CMK (cell line): Measurements from ENCODE around the gene ADA.

Experiments
- DNase-seq: peaks from one replicate; pipeline ENCODE4 v3.0.0-alpha.2; 2010; ENCODE audit warnings: low read depth

The ADA gene

DNA sequence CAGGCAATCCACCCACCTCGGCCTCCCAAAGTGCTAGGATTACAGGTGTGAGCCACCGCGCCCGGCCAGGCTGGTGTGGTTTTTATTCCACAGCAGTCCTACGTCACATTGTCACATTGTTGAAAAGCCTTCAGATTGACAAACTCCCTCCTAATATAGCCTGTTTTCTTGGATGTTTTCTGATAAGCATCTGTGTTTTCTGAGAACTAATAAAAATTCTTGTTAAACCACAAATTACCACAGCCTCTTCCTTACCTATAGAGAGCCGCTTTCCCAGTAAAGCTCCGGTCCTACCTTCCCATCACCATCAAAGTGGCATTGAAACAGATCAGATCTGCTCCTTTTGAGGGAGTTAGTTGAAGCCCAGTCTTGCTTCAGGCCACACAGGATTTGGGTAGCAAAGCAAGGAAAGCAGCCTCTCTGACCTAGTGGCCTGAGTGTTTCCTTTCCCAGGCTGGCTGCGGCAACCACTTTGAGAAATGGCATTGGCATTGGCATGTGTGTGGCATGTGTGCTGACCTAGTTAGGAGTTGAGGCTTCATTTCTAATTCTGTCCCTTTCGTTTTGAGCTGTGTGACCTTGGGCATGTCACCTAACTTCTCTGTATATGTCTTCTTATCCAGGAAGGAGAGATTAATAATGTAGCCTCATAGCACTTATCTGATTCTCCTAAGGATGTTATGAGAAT, 70.8 kb downstream of the ADA start:
- no peak for DNase-seq

DNA sequence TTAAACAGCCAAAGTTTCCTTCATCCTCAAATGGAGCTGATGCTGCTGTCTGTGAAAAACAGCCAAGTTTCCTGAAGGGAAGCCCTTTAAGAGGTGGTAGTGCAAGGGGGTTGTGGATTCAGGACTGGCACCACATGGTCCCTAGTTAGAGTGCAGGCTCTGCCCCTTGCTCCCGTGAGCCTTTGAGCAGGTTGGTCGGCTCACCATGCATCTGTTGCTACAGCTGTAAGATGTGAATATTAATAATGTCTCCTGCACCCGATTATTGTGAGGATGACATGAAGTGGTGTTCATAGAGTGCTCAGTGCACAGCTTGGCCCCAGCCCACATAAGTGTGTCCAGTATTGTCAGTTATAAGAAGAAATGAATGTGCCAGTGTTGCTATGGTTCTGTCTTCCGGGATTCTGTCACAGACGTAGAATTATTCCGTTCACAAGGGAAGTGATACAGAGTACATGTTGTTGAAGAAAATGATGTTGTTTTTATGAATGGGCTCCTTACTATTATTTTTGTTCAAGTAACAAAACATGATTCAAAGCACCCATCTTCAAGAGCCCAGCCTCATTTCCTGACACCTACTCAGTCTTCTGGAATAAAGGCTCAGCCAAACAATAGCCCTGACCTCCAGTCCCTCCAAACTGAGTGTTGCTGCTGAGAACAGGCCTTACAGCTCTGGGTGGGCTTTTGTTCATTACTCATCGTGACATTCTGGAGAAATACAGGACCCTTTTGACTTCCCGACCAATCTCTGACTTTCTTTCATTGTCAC, 72.0 kb downstream of the ADA start:
- DNase-seq, result no peak

- peak; percentile 39 for DNase-seq
Observed at GRCh38 chr20:44576297-44576696, 75.2 kb downstream of the ADA start.

DNA sequence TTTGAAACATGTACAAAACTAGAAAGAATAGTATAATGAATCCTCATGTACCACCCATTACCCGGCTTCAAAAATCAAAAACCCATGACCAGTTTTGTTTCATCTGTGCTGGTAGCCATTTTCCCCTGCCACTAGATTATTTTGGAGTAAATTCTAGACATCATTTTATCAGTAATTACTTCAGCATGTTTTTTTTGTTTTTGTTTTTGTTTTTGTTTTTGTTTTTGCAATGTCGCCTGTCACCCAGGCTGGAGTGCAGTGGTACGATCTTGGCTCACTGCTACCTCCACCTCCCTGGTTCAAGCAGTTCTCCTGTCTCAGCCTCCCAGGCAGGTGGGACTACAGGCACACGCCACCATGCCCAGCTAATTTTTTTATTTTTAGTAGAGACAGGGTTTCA, 77.1 kb downstream of the ADA start:
- no peak for DNase-seq

- DNase-seq, result no peak
Observed at GRCh38 chr20:44573501-44573869, 78.0 kb downstream of the ADA start.

GRCh38 chr20:44572551-44573500, 78.7 kb downstream of the ADA start:
- no peak for DNase-seq

DNA sequence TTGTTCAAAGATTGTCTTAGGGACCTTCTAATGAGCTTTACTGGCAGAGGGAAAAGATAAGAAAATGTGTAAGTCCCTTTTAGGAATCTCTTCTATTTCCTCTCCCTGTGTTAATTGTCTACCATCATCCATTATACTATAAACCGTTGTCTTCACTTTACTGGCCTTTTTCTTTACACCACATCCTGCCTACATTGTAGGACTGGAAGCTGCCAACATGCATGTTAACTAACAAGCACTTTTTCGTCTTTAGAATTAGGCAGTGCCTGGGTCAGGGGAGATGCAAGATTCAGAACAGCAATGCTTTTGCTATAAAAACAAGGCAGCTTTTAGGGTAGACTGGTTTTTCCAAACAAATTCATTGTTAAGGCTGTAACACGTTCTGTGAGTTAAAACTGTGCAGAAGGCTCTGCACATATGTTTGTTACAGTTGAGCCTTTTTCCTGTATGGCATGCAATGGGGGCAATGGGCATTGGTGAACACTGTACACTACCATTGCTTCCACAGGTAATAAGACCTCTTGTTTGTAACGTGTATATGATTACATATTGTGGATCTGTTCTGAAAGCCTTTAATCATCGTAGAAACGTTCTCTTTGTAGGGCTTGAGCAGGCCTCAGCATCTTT, 80.0 kb downstream of the ADA start:
- DNase-seq, result no peak

GRCh38 chr20:44570367-44570766, 81.1 kb downstream of the ADA start:
- no peak for DNase-seq
